ENCODE data around the gene TLE5.

- TF ChIP-seq EZH2 (IDR thresholded peaks at IDR 0.05; ENCODE audit: borderline replicate concordance, low read depth, low read length, severe bottlenecking) = no peak
- no peak for TF ChIP-seq CTCF (IDR thresholded peaks at IDR 0.05; ENCODE audit: borderline replicate concordance, extremely low read depth, low read length, poor library complexity, severe bottlenecking)
These were observed 19.6 kb downstream of the TLE5 start for GRCh38 chr19:3042621-3043267.
